H4 (cell line): Measurements from ENCODE around the gene MEX3C. TPM values are rescaled to one million over a fixed set of nuclear protein-coding genes. Genes with fewer than 3 reads are reported as not detected.

ENCODE experiments used
- total RNA-seq: library from RNA; depleted of rRNA; stranded (reverse); fragments of >200 nt; shearing (Covaris generic); gene quantifications from 2 replicates; pipeline ENCODE4 v1.2.3, GENCODE V29; 2014; rRNA removed

MEX3C gene
- total RNA-seq, 1 experiment from 2014 or later: 34.2 TPM

Other genes with a start within 250 kb of the MEX3C start
- 5.2 and 8.5 TPM in 2 replicates for gene ELAC1, start 229.6 kb downstream of the MEX3C start, total RNA-seq
- gene SMAD4, start 167.5 kb downstream of the MEX3C start, total RNA-seq: 46.0 and 87.2 TPM in 2 replicates